NCI-H146 treated with DMSO at 0.1 percent for 48 hours (cell line): ENCODE data around the gene NCOA3.

Experiments
- DNase-seq: peaks from one replicate; lab custom pipeline; 2025; ENCODE audit not compliant: unreplicated experiment; lab: John Stamatoyannopoulos, UW

NCOA3 gene

DNA sequence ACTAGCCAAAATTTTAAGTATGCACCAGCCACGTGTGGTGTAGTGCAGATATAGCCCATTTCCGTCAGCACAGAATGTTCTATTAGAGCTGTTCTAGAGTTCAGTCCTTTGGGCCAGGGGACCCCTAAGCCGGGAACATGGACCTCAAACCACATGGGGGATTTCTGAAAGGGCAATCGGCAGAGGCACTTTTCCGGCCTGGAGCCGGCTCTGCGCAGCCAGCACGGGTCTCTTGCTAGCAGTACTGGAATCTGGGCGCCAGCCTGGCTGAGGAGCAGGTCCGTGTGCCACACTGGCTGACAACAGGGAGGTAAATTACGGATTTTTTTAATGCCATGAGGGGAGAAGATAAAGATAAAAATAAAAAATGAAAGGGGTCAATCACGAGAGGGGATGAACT, 163.1 kb downstream of the NCOA3 start:
- no peak for DNase-seq

DNA sequence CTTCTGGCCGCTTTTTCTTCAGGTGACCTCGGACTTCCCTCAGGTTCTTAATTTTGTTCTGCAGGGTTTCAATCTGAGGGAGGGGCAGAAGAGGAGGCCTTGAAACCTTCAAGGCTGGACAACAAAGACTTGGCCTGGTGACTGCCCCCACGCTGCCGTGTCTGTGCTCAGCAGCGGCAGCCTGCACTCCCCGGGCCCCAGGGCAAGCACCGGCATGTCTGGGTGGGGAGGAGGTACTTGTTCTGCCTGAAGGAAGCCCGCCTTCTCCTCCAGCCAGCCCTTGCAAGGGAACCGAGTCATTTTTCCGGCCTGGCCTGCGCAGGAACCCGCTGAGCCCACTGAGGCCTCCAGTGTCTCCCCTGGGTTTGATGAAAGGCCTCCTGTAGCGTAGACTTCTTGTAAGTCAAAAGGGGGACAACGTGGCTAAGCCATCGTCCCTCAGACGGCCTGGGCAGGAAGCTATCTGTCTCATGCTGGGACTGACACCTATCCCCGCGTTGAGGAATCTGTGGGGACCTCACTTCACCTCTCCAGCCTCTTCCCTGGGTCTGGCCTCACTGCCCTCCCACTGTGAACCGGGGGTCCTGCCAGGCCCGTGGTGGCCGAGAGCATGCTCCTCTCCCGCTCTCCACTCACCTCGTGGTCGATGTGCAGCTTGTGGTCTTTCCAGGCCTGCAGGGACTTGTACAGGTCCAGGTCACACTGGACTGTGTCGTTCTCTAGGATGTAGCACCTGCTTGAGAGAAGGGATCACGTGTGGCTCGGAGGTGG, 163.7 kb downstream of the NCOA3 start:
- DNase-seq: no peak

DNA sequence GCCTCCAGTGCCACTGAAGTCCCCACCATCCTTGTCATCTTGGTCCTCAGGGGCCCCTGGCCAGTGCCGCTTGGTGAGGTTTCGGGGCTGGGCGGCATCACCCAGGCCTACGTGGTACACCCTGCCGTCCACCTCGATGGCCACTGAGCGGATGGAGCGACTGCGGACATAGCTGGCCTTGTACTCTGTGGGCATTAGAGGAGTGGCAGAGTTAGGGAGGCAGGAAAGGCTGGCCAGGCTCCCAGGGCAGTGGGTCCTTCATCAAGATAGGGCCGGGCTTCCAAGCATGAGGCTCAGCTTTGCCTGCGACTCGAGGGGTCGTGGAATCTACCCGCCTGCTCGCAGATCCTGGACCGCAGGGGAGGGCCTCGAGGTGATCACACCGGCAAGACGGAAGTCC, 164.6 kb downstream of the NCOA3 start:
- DNase-seq: no peak

DNA sequence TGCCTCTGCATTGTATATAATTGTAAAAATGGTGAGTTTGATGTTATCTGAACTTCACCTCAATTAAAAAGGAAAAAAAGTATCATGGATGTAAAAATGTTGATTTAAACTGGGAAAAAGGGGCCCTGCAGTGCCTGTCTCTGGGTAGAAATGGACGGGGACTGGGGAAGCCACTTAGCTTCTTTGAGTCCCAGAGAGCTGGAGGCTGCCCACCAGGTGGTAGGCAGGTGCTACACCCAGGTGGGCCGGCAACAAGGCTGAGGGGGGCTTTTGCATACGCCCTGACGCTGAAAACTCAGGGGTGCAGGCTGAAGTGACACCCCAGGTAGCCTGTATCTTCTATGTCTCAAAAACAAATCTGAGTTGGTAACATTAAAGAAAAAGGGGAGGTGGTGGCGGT, 165.4 kb downstream of the NCOA3 start:
- DNase-seq: no peak

DNA sequence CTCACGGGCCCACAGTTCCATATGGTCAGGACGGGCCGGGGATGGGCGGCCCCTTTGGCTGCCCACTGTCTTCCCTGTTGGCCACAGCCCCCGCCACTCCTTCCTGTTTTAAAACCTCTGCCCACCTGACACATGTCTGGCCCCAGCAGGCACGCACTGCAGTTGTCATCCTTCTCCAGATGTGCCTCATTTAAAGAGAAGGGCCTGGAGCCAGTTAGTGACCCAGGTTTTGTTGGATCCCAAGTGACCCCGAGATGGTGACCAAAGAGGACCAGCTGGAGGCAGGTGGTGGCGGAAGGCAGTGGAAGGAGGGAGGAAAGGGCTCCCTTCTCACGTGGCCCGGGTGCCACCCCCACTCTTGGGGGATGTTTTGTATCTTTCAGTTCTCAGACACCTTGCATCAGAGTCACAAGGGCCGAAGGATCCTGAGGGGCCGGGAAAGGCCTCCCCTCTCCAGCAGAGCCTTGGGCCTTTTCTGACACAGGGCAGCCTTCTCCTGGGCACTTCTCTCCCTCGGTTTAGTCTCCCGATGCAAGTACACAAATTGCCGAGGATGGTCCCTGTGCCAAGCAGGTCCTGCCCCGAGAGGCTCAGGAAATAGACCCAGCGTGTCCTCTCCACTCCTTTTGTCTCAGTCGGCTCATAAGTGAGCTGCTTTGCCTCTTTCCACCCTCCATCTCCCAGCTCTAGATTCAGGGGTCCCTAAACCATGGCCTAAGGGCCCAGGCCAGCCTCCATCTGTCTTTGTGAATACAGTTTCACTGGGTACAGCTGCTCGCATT, 166.0 kb downstream of the NCOA3 start:
- no peak for DNase-seq

DNA sequence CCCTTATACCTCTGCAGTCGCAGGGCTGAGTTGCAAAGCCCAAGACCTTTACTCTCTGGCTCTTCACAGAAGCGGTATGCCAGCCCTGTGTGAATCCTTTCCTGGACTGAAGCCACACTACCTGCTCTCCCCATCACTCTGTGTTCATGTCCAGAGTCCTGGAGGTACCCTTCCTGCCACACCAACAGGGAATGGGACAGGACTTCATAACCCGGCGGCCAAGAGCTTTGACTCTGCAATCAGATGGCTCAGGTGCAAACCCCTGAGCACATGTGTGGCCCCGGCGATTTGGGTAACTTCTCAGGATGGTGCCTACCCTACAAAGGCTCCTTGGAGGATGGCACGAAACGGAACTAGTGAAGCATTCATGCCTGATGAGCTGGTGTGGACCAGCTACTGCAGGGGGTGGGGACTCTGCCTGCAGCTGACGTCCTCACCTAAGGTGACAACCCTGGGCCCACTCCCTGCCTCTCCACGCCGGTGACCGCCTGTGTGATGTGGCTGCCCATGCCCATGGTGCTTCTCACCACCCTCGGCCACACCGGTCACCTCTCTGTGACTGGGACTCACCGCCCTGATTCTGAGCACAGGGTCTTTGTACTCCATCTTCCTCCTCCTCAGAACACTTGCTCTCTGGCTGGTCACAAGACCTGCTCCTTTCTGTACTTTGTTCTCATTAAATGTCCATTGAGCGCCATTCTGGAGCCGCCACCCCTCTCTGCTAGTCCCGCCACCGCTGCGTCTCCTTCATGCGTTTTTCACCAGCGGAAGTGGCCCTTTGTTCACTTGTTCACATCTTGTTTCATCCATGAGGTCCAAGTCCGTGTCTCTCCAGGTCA, 166.8 kb downstream of the NCOA3 start:
- no peak for DNase-seq

DNA sequence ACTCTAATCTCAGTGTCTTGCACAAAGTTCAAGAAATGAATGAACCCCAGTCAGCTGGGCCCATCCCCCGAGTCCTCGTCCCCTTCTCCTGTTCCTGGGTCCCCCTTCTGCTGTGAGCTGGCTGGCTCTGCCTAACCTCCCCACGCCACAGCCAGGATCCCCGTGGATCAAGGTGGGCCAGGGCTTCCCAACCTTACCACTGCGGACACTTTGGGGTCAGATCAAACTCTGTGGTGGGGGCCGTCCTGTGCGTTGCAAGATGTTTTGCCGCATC, 167.4 kb downstream of the NCOA3 start:
- no peak for DNase-seq

DNA sequence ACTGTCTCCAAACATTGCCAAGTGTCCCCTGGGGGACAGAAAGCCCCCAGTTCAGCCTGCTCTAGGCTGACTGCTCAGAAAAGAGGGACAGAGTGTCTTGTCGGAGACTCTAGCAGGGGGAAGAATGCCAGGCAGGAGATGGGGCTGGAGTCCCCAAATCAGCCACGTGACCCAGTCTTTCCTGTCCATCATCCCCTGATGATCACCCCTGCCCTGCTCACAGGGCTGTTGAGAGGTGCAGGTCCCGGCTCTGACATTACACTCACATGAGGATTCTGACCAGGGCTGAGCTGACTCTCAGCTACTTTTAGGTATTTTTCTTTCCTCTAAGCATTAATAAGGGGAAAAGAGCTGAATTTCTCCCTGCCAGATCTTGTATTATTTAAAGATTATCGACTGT, 167.8 kb downstream of the NCOA3 start:
- DNase-seq: no peak

DNA sequence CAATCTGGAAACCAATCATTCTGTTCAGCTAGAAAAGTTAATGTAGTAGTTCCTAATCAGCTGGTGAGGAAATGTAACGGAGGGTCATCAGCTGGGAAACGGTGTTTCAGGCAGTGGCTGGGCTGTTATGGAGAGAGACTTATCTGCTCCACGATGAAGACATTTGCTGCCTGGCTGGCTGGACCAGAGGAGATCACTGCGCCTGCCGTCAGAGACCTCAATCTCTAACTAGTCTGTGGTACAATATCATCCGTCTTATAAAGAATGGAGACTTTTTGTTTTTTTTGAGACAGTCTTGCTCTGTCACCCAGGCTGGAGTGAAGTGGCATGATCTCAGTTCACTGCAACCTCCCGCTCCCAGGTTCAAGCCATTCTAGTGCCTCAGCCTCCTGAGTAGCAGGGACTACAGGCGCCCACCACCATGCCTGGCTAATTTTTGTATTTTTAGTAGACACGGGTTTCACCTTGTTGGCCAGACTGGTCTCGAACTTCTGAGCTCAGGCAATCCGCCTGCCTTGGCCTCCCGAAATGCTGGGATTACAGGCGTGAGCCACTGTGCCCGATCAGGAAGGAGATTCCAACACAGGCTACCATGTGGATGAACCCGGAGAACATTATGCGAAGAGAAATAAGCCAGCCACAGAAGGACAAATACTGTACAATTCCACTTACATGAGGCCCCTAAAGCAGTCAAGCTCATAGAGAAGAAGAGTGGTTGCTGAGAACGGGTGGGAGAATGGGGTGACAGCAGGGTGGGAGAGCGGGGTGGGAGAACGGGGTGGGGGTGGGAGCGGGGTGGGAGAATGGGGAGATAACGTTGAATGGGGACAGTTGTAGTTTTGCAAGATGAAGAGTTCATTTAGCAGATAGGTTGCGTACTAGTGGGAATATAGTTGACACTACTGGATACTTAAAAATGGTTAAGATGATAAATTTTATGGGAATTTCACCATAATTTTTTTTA, 168.5 kb downstream of the NCOA3 start:
- no peak for DNase-seq

DNA sequence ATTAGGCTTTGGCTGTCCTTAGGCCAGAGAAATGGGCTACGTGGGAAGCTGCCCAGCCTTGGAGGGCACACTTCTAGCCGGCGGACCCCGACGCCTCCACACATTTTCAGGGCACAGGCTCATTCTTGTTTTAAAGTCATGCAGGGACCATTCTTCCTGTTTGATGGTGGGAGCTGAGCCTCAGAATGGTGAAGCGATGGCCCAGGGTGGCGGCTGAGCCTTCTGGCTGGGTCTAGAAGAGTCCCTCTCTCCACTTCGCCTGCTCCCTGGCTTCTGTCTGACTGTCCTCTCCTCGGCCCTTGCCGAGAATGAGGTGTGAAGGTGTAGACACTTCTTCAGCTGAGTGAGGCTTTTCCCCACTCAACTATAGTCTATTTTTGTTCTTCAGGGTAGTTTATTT, 169.2 kb downstream of the NCOA3 start:
- DNase-seq: no peak

DNA sequence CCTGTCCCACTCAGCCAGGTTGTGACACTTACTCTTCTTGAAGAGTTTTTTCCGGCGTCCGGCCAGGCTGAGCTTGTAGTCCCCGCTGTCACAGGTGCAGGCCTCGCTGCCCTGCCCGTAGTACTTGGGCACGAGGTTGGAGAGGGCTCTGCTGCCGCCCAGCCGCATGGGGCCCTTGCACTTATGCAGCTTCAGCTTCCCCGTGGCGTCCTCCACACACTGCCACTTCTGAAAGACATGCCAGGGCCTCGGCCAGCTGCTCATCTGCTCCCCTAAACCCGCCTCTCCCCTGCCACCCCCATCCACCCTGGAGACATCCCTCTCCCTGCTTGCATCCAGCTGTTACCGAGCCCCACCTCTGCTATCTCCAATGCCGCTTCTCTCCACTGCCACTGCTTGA, 170.5 kb downstream of the NCOA3 start:
- DNase-seq: no peak

DNA sequence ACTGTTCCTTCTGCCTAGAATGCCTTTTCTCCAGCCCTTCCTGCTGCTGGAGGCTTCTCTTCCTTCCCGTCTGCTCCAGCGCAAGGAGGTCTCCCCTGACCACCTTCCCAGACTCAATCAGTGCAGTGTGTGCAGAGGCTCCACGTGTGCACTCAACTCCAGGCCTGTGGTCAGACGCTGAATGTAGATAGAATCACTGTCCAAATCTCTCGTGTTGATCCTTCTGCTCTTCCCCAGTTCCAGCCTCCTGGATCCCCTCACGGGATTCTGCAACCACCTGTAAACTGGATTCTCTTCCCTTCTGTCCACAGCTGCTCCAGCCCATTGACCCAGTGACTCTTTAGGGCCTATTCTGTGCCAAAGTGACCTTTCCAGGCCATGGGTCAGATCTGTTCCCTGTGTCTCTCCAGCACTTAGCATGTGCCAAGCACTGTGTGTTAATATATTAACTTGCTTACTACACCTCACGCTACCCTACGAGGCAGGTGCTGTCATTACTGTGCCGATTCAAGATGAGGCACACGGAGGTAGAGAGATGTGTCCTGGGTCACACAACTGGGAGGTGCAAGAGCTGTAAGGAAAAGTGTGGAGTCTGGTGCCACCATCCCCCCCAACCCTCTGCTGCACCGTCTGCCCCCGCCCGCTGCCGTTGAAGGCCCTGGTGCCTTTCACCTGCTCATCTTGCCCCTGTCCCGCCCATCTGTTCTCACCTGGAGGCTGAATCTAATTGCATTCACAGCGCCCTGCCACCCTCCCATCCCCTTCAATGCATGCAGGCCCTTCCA, 171.4 kb downstream of the NCOA3 start:
- no peak for DNase-seq

DNA sequence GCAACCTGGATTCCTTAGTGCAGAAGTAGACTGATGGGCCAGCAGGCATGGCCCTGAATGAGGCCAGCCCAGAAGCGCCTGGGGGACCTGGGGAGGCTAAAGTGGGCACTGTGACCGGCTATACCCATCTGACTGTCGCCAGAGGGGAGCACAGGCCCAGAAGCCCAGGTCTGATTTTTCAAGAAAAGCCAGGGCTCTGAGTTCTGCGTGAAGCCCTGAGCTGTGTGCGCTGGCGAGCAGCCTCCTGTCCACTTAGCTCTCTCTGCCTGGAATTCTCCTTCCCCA, 171.9 kb downstream of the NCOA3 start:
- DNase-seq: no peak

DNA sequence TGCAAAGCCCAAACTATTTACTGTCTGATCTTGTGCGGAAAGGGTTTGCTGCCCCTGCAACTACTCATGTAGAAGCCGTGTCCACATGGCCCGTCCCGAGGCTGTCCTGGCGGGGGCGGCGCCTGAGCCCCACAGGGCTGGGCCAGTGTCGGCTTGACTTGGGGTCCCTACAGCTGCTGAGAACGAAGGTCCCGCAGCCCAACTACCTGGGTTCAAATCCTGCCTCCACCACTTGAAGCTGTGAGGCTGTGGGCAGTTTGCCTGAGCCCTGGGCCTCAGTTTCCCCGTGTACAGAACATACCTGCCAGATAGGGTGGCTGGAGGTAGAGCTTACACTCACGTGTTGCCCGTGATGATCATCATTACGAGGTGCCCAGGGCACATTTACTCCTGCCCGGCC, 172.5 kb downstream of the NCOA3 start:
- DNase-seq: no peak

DNA sequence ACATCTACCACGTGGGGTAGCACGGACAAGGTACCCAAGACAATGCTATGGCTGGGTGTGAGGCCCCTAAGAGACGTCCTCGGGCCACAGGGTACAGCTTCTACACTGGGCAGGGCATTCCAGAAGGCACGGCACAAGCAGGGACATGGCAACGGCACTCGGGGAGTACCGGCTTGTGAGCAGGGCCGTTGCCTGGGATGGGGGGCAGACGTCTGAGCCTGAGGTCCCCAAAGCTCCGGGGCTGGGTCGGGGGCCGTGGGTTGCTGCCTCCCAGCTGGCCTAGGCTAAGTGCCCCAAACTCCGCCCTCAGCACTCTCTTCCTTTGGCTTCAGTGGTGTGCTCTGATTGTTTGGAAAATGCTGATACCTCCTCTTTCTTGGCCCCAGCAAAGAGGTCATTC, 173.0 kb downstream of the NCOA3 start:
- DNase-seq: no peak

DNA sequence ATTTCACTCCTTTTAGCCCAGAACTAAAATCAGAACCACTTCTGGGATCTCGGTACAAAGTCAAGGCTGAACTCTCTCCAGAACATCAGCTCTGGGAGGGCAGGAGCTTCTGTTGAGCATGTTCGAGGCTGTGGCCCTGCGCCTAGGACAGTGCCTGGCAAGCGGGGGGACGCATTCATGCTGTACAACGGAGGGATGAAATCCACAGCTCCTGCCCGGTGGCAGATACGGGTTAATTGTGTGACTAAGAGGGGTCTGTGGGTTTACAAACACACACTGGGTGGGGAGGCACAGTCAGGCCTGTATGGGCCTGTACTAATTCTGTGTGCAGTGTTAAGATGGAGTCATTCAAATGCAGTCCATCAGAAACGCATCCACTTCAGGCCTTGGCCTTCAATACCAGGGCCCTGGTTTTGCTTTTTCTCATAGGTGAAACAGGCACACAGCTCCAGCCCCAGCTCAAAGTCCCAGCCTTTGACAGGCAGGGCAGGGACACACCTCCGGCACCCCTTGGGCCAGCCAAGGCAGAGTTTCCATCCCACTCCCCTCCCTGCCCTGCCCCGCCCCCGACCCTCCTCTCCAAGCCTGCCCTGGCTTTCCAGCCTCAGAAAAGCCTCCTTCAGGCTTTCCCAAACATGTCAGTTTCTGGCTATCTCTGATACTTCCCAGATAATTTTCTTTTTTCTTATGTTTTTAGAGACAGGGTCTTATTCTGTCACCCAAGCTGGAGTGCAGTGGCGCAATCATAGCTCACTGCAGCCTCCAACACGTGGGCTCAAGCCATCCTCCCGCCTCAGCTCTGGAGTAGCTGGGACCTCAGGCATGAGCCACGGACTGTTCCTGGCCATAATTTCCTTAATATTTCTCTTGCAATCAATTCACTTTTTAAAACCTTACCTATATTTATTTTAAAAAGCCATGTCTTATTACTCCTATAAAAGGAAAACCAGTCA, 173.8 kb downstream of the NCOA3 start:
- DNase-seq: no peak

DNA sequence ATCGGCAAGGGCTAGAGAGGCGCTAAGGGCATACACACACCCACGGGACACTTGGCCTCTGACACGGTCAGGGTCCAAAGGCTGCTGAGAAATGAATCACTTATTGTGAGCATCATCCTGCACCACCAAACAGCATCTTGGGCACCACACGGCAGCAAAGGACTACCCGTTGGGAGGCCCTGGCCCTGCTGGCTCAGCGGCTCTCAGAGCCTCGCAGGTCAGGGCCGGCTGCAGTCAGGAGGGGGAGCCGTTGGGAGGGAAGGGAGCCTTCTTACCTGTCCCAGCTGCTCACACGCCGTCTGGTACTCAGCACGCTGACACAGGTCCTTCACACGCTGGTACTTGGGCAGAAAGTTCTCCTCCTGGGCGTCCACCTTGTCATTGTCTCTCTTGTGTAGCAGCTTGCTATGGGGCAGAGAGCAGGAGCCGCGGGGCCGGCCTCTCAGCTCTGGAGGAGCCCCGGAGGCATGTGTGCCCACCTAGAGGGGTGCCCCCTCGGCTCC, 174.6 kb downstream of the NCOA3 start:
- DNase-seq: no peak

DNA sequence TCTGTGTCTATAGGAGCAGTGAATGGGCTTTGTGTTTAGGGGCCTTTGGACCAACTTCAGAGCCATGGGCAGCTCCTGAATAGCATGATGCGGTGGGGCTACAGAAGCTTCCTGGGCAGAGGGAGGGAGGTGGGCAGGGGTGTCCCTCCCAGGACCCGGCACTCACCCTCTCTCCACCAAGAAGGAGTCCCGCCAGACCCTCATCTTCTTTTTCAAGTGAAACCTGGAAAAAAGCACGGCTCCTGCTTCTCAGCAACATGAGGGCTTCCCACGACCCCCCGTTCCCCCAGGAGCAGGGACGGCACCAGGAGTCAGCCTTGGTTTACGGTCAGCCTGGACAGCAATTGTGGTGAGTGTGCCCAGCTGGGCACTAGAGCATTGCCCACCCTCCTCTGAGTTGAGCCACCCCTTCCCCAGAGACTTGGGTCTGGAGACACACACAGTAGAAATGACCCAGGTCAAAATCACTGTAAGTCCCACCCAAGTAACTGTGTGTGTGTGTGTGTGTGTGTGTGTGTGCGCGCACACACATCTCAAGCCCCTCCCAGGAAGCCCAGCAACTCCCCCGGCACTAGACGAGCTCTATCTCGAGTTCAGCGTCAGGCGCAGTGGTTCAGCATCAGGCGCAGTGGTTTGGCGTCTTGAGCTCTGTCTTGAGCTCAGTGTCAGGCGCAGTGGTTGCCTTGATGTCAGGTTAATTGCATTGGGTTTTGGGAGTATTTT, 175.4 kb downstream of the NCOA3 start:
- DNase-seq: no peak
